LNCAP (cell line): ENCODE data around the gene MDK.

ENCODE experiments used
- CTCF ChIP-seq: fragments of 450-650 bp; IDR thresholded peaks from 2 replicates; pipeline ENCODE4 v1.5.1; 2017; ENCODE audit warnings: mild to moderate bottlenecking

The MDK gene

GRCh38 chr11:46378811-46379481, 2.5 kb upstream of the MDK start:
- no peak for TF ChIP-seq CTCF

GRCh38 chr11:46380340-46381047, 975 bp upstream of the MDK start:
- no peak for TF ChIP-seq CTCF

- no peak for TF ChIP-seq CTCF
Measured at GRCh38 chr11:46381819-46382645, 563 bp downstream of the MDK start.

- peak; percentile 74 for TF ChIP-seq CTCF
Measured at GRCh38 chr11:46382646-46383403, 1.4 kb downstream of the MDK start.

- TF ChIP-seq CTCF: peak; percentile 24; the same call in 1 of the 2 replicates
Measured at GRCh38 chr11:46383404-46383758, 1.9 kb downstream of the MDK start.

- no peak for TF ChIP-seq CTCF
Measured at GRCh38 chr11:46383974-46384701, 2.7 kb downstream of the MDK start.
